HEK293 (cell line): ENCODE data around the gene FRY.

ENCODE experiments used
- KLF9 ChIP-seq: fragments of 450-650 bp; formaldehyde crosslinking; IDR thresholded peaks from 2 replicates; pipeline ENCODE4 v1.5.1; 2016; ENCODE audit warnings: missing biosample characterization, missing genetic modification characterization, low read depth
- SP2 ChIP-seq: fragments of 450-650 bp; formaldehyde crosslinking; IDR thresholded peaks from 2 replicates; pipeline ENCODE4 v1.5.1; 2016; ENCODE audit warnings: missing biosample characterization, missing genetic modification characterization
- SP3 ChIP-seq: fragments of 450-650 bp; formaldehyde crosslinking; IDR thresholded peaks from 2 replicates; pipeline ENCODE4 v1.5.1; 2016; ENCODE audit warnings: missing biosample characterization, missing genetic modification characterization
- TCF7L2 ChIP-seq: IDR thresholded peaks from 2 replicates; pipeline ENCODE4 v1.6.1; 2011; ENCODE audit warnings: low read depth, mild to moderate bottlenecking, inconsistent platforms, low read length, moderate library complexity, borderline replicate concordance
- TRIM28 ChIP-seq: IDR thresholded peaks from 2 replicates; pipeline ENCODE4 v1.6.1; 2011; ENCODE audit warnings: low read length, control low read depth, borderline replicate concordance
- ZBTB20 ChIP-seq: fragments of 450-650 bp; formaldehyde crosslinking; IDR thresholded peaks from 2 replicates; pipeline ENCODE4 v1.5.1; 2016; ENCODE audit warnings: missing biosample characterization, missing genetic modification characterization
- ZEB2 ChIP-seq: fragments of 450-650 bp; formaldehyde crosslinking; IDR thresholded peaks from 2 replicates; pipeline ENCODE4 v1.5.1; 2016; ENCODE audit warnings: missing biosample characterization, missing genetic modification characterization
- ZFP37 ChIP-seq: fragments of 450-650 bp; formaldehyde crosslinking; IDR thresholded peaks from 2 replicates; pipeline ENCODE4 v1.5.1; 2016; ENCODE audit warnings: missing biosample characterization, missing genetic modification characterization
- ZNF10 ChIP-seq: fragments of 450-650 bp; formaldehyde crosslinking; IDR thresholded peaks from 2 replicates; pipeline ENCODE4 v1.5.1; 2017; ENCODE audit warnings: missing biosample characterization, missing genetic modification characterization
- ZNF112 ChIP-seq: fragments of 450-650 bp; formaldehyde crosslinking; IDR thresholded peaks from 2 replicates; pipeline ENCODE4 v1.5.0; 2017; ENCODE audit warnings: missing biosample characterization, missing genetic modification characterization
- ZNF223 ChIP-seq: fragments of 450-650 bp; formaldehyde crosslinking; IDR thresholded peaks from 2 replicates; pipeline ENCODE4 v1.5.1; 2016; ENCODE audit warnings: missing biosample characterization, missing genetic modification characterization
- ZNF239 ChIP-seq: fragments of 450-650 bp; formaldehyde crosslinking; IDR thresholded peaks from 2 replicates; pipeline ENCODE4 v1.5.1; 2016; ENCODE audit warnings: missing biosample characterization, missing genetic modification characterization
- ZNF292 ChIP-seq: fragments of 450-650 bp; formaldehyde crosslinking; IDR thresholded peaks from 2 replicates; pipeline ENCODE4 v1.5.1; 2016; ENCODE audit warnings: low read depth, missing biosample characterization, missing genetic modification characterization, borderline replicate concordance
- ZNF335 ChIP-seq: fragments of 450-650 bp; formaldehyde crosslinking; conservative IDR thresholded peaks from 2 replicates; pipeline ENCODE4 v1.5.1; 2016; ENCODE audit warnings: missing biosample characterization, missing genetic modification characterization
- ZNF394 ChIP-seq: fragments of 450-650 bp; formaldehyde crosslinking; IDR thresholded peaks from 2 replicates; pipeline ENCODE4 v1.5.1; 2016; ENCODE audit warnings: missing biosample characterization, missing genetic modification characterization, mild to moderate bottlenecking, moderate library complexity, borderline replicate concordance
- ZNF433 ChIP-seq: fragments of 450-650 bp; formaldehyde crosslinking; IDR thresholded peaks from 2 replicates; pipeline ENCODE4 v1.5.1; 2016; ENCODE audit warnings: missing biosample characterization, missing genetic modification characterization, low read depth
- ZNF529 ChIP-seq: fragments of 450-650 bp; formaldehyde crosslinking; IDR thresholded peaks from 2 replicates; pipeline ENCODE4 v1.5.1; 2017; ENCODE audit warnings: missing genetic modification characterization, missing biosample characterization; ENCODE audit not compliant: insufficient replicate concordance
- ZNF596 ChIP-seq: fragments of 450-650 bp; IDR thresholded peaks from 2 replicates; pipeline ENCODE4 v1.5.0; 2018; ENCODE audit warnings: missing biosample characterization, mild to moderate bottlenecking, missing genetic modification characterization, moderate library complexity
- ZNF777 ChIP-seq: fragments of 450-650 bp; formaldehyde crosslinking; IDR thresholded peaks from 2 replicates; pipeline ENCODE4 v1.5.1; 2017; ENCODE audit warnings: missing biosample characterization, missing genetic modification characterization, borderline replicate concordance
- ZNF785 ChIP-seq: fragments of 450-650 bp; formaldehyde crosslinking; IDR thresholded peaks from 2 replicates; pipeline ENCODE4 v1.5.1; 2016; ENCODE audit warnings: missing biosample characterization, missing genetic modification characterization
- TF ChIP-seq, protein P1 (sequence below): fragments of 450-650 bp; formaldehyde crosslinking; optimal IDR thresholded peaks from 2 replicates; pipeline ENCODE3; 2016; ENCODE audit warnings: missing biosample characterization, mild to moderate bottlenecking, missing genetic modification characterization
- TF ChIP-seq, protein P2 (sequence below): fragments of 450-650 bp; formaldehyde crosslinking; IDR thresholded peaks from 2 replicates; pipeline ENCODE4 v1.5.1; 2016; ENCODE audit warnings: missing biosample characterization, missing genetic modification characterization
- TF ChIP-seq, protein P3 (sequence below): fragments of 450-650 bp; formaldehyde crosslinking; IDR thresholded peaks from 2 replicates; pipeline ENCODE4 v1.5.1; 2016; ENCODE audit warnings: missing biosample characterization, missing genetic modification characterization
- TF ChIP-seq, protein P4 (sequence below): fragments of 450-650 bp; formaldehyde crosslinking; IDR thresholded peaks from 2 replicates; pipeline ENCODE4 v1.5.1; 2016; ENCODE audit warnings: missing biosample characterization, missing genetic modification characterization, borderline replicate concordance
- TF ChIP-seq, protein P5 (sequence below): fragments of 450-650 bp; formaldehyde crosslinking; IDR thresholded peaks from 2 replicates; pipeline ENCODE4 v1.5.1; 2017; ENCODE audit warnings: missing biosample characterization, missing genetic modification characterization
- TF ChIP-seq, protein P6 (sequence below): sonication (generic); formaldehyde crosslinking; IDR thresholded peaks from 2 replicates; pipeline ENCODE4 v1.8.1; 2022; ENCODE audit warnings: mild to moderate bottlenecking, moderate library complexity, missing genetic modification reagents

The FRY gene

DNA sequence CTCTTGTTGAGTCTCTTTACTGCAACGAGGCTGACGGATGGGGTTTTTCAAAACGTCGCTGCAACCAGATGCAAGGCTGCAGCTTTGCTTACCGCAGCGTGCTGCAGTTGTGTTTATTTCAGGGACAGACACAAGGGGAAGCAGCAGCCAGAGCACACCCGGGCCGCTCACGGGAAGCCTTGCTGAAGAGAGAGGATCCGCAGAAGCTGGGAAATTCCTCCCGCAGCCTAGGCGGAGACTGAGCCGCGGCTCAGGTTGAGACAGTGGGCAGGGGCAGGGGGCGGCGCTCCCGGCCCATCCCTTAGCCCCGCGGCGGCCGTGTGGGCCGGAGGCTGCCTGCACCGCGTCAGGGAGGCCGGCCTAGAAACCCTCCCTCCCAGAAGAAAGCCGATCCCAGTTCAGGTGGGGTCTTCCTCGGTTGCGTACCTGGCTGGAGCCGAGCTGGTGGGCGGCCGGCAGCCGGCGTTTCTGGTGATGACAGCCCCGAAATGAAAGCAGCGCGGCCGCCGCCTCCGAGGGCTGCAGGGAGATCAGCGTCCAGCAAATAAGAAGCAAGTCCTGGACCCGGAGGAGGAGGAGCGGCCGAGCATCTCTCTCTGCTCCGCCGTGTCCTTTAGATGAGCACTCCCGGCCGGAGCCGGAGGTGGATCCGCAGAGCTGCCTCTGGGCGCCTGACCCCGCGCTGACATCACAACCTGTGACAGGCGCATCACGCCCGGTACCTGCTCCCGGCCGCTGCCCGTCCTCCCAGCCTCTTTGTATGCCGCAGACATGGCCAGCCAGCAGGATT, at the start of gene FRY (continued):
- TF ChIP-seq, protein P1, sequence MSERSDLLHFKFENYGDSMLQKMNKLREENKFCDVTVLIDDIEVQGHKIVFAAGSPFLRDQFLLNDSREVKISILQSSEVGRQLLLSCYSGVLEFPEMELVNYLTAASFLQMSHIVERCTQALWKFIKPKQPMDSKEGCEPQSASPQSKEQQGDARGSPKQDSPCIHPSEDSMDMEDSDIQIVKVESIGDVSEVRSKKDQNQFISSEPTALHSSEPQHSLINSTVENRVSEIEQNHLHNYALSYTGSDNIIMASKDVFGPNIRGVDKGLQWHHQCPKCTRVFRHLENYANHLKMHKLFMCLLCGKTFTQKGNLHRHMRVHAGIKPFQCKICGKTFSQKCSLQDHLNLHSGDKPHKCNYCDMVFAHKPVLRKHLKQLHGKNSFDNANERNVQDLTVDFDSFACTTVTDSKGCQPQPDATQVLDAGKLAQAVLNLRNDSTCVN (tag by site-specific recombination) = peak; percentile 29
- TF ChIP-seq, protein P2, sequence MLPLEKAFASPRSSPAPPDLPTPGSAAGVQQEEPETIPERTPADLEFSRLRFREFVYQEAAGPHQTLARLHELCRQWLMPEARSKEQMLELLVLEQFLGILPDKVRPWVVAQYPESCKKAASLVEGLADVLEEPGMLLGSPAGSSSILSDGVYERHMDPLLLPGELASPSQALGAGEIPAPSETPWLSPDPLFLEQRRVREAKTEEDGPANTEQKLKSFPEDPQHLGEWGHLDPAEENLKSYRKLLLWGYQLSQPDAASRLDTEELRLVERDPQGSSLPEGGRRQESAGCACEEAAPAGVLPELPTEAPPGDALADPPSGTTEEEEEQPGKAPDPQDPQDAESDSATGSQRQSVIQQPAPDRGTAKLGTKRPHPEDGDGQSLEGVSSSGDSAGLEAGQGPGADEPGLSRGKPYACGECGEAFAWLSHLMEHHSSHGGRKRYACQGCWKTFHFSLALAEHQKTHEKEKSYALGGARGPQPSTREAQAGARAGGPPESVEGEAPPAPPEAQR = no peak
- TF ChIP-seq ZFP37 (tag by site-specific recombination) (no peak), ZNF596 (tag by site-specific recombination) (no peak), ZNF112 (tag by site-specific recombination) (no peak), ZNF335 (tag by site-specific recombination) (peak; percentile 82; the same call in 1 of the 2 replicates), ZNF223 (tag by site-specific recombination) (peak; percentile 51; the same call in 1 of the 2 replicates), TRIM28 (no peak), ZNF292 (tag by site-specific recombination) (no peak), ZNF239 (tag by site-specific recombination) (no peak), ZNF10 (no peak), ZNF433 (tag by site-specific recombination) (no peak), ZNF529 (tag by site-specific recombination) (no peak), ZNF785 (tag by site-specific recombination) (no peak), ZBTB20 (tag by site-specific recombination) (peak; percentile 24; the same call in 1 of the 2 replicates), SP3 (tag by site-specific recombination) (peak; percentile 72), ZEB2 (peak; percentile 63; the same call in 1 of the 2 replicates), KLF9 (tag by site-specific recombination) (peak; percentile 45; the same call in 1 of the 2 replicates), ZNF777 (tag by site-specific recombination) (peak; percentile 55; the same call in 1 of the 2 replicates), SP2 (tag by site-specific recombination) (peak; percentile 70), TCF7L2 (no peak), ZNF394 (tag by site-specific recombination) (peak; percentile 27; the same call in 1 of the 2 replicates)
- TF ChIP-seq, protein P3, sequence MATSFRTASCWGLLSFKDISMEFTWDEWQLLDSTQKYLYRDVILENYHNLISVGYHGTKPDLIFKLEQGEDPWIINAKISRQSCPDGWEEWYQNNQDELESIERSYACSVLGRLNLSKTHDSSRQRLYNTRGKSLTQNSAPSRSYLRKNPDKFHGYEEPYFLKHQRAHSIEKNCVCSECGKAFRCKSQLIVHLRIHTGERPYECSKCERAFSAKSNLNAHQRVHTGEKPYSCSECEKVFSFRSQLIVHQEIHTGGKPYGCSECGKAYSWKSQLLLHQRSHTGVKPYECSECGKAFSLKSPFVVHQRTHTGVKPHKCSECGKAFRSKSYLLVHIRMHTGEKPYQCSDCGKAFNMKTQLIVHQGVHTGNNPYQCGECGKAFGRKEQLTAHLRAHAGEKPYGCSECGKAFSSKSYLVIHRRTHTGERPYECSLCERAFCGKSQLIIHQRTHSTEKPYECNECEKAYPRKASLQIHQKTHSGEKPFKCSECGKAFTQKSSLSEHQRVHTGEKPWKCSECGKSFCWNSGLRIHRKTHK (tag by site-specific recombination) = no peak
- TF ChIP-seq, protein P4, sequence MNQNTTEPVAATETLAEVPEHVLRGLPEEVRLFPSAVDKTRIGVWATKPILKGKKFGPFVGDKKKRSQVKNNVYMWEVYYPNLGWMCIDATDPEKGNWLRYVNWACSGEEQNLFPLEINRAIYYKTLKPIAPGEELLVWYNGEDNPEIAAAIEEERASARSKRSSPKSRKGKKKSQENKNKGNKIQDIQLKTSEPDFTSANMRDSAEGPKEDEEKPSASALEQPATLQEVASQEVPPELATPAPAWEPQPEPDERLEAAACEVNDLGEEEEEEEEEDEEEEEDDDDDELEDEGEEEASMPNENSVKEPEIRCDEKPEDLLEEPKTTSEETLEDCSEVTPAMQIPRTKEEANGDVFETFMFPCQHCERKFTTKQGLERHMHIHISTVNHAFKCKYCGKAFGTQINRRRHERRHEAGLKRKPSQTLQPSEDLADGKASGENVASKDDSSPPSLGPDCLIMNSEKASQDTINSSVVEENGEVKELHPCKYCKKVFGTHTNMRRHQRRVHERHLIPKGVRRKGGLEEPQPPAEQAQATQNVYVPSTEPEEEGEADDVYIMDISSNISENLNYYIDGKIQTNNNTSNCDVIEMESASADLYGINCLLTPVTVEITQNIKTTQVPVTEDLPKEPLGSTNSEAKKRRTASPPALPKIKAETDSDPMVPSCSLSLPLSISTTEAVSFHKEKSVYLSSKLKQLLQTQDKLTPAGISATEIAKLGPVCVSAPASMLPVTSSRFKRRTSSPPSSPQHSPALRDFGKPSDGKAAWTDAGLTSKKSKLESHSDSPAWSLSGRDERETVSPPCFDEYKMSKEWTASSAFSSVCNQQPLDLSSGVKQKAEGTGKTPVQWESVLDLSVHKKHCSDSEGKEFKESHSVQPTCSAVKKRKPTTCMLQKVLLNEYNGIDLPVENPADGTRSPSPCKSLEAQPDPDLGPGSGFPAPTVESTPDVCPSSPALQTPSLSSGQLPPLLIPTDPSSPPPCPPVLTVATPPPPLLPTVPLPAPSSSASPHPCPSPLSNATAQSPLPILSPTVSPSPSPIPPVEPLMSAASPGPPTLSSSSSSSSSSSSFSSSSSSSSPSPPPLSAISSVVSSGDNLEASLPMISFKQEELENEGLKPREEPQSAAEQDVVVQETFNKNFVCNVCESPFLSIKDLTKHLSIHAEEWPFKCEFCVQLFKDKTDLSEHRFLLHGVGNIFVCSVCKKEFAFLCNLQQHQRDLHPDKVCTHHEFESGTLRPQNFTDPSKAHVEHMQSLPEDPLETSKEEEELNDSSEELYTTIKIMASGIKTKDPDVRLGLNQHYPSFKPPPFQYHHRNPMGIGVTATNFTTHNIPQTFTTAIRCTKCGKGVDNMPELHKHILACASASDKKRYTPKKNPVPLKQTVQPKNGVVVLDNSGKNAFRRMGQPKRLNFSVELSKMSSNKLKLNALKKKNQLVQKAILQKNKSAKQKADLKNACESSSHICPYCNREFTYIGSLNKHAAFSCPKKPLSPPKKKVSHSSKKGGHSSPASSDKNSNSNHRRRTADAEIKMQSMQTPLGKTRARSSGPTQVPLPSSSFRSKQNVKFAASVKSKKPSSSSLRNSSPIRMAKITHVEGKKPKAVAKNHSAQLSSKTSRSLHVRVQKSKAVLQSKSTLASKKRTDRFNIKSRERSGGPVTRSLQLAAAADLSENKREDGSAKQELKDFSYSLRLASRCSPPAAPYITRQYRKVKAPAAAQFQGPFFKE (tag by site-specific recombination) = no peak
- TF ChIP-seq, protein P5, sequence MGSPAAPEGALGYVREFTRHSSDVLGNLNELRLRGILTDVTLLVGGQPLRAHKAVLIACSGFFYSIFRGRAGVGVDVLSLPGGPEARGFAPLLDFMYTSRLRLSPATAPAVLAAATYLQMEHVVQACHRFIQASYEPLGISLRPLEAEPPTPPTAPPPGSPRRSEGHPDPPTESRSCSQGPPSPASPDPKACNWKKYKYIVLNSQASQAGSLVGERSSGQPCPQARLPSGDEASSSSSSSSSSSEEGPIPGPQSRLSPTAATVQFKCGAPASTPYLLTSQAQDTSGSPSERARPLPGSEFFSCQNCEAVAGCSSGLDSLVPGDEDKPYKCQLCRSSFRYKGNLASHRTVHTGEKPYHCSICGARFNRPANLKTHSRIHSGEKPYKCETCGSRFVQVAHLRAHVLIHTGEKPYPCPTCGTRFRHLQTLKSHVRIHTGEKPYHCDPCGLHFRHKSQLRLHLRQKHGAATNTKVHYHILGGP (tag by site-specific recombination) = no peak
- TF ChIP-seq, protein P6, sequence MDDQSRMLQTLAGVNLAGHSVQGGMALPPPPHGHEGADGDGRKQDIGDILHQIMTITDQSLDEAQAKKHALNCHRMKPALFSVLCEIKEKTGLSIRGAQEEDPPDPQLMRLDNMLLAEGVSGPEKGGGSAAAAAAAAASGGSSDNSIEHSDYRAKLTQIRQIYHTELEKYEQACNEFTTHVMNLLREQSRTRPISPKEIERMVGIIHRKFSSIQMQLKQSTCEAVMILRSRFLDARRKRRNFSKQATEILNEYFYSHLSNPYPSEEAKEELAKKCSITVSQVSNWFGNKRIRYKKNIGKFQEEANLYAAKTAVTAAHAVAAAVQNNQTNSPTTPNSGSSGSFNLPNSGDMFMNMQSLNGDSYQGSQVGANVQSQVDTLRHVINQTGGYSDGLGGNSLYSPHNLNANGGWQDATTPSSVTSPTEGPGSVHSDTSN (CRISPR knock-in tag) = no peak
